CD4-positive, CD25-positive, alpha-beta regulatory T cell (primary cell): Measurements from ENCODE around the gene KCNE3. TPM values are rescaled to one million over a fixed set of nuclear protein-coding genes. Genes with fewer than 3 reads are reported as not detected.

Experiments used
- ATAC-seq, 2 donors: fragments of 150-1000 bp; cut with Tn5 transposase; one replicate each; pipeline ENCODE4 v1.10.0; 2021; ENCODE audit warnings: low read depth in 2 of 2, moderate number of reproducible peaks in 2 of 2, moderate library complexity in 1 of 2
- DNase-seq, 3 donors: peaks; one replicate each; pipeline versions ENCODE4 v3.0.0 to v3.0.0-alpha.2; 2012 to 2022; ENCODE audit warnings: mixed read lengths in 1 of 3
- H3K27ac ChIP-seq: one replicate; pipeline ENCODE4 v1.7.0; 2013; ENCODE audit warnings: mild to moderate bottlenecking, low read length; ENCODE audit not compliant: insufficient read depth, poor library complexity, severe bottlenecking
- H3K27me3 ChIP-seq: one replicate; pipeline ENCODE4 v1.7.0; 2013; ENCODE audit warnings: low read length; ENCODE audit not compliant: control insufficient read depth, insufficient read depth
- H3K36me3 ChIP-seq: one replicate; pipeline ENCODE4 v1.7.0; 2013; ENCODE audit warnings: mild to moderate bottlenecking, low read length, moderate library complexity; ENCODE audit not compliant: control insufficient read depth, insufficient read depth
- H3K4me1 ChIP-seq: 2 replicates; pipeline ENCODE4 v1.7.0; 2013; ENCODE audit warnings: mild to moderate bottlenecking, low read length; ENCODE audit not compliant: insufficient read depth, control insufficient read depth, poor library complexity, severe bottlenecking
- H3K4me3 ChIP-seq: one replicate; pipeline ENCODE4 v1.7.0; 2013; ENCODE audit warnings: low read depth, mild to moderate bottlenecking, low read length, moderate library complexity
- H3K9me3 ChIP-seq, 2 experiments: 1 replicate in 1 of 2; 2 replicates in 1 of 2; pipeline ENCODE4 v1.7.0; 2013; ENCODE audit warnings: low read length in 2 of 2, mild to moderate bottlenecking in 1 of 2, moderate library complexity in 1 of 2; ENCODE audit not compliant: control insufficient read depth in 2 of 2
- H3K27ac Mint-ChIP-seq, 3 donors: one replicate each; pipeline ENCODE4 v1.8.0; 2020 to 2022; ENCODE audit warnings: mild to moderate bottlenecking in 3 of 3, mixed read lengths in 3 of 3, moderate library complexity in 2 of 3
- H3K27me3 Mint-ChIP-seq: one replicate; pipeline ENCODE4 v1.8.0; 2022; ENCODE audit warnings: mild to moderate bottlenecking, mixed read lengths
- H3K36me3 Mint-ChIP-seq: one replicate; pipeline ENCODE4 v1.8.0; 2020; ENCODE audit warnings: mixed read lengths
- H3K4me1 Mint-ChIP-seq, 4 donors: one replicate each; pipeline ENCODE4 v1.8.0; 2020 to 2022; ENCODE audit warnings: mixed read lengths in 4 of 4, mild to moderate bottlenecking in 1 of 4
- H3K4me3 Mint-ChIP-seq, 4 donors: one replicate each; pipeline ENCODE4 v1.8.0; 2020 to 2022; ENCODE audit warnings: mild to moderate bottlenecking in 4 of 4, mixed read lengths in 4 of 4, moderate library complexity in 3 of 4
- H3K9me3 Mint-ChIP-seq, 7 donors: one replicate each; pipeline ENCODE4 v1.8.0; 2020 to 2022; ENCODE audit warnings: mixed read lengths in 7 of 7, mild to moderate bottlenecking in 3 of 7, moderate library complexity in 2 of 7
- polyA plus RNA-seq, 4 donors: library from polyadenylated mRNA; unstranded; fragments of 300-500 nt; fragmentation: Illumina TruSeq; gene quantifications; one replicate each; pipeline ENCODE4 v1.2.3, GENCODE V29; 2021
- total RNA-seq: library from RNA; stranded (reverse); gene quantifications from one replicate; pipeline ENCODE4 v1.2.3, GENCODE V29; 2022

Gene KCNE3
- total and polyA plus RNA-seq, 5 donors from 2014 or later = 0.14 TPM; not detected in 4

- Histone ChIP-seq H3K4me1 (no peaks in the 10 kb centered on the region), H3K36me3 (no peaks in the 10 kb centered on the region), H3K9me3 (peaks cover 1 to 15% of the 10 kb centered on the region in 2 experiments), H3K27ac (no peak overlapping the region), H3K4me3 (no peak overlapping the region), H3K27me3 (no peaks in the 10 kb centered on the region)
- Mint-ChIP-seq H3K27me3 (peaks cover 6% of the 10 kb centered on the region), H3K9me3 (no peaks in the 10 kb centered on the region), H3K4me1 (no peaks in the 10 kb centered on the region), H3K36me3 (no peaks in the 10 kb centered on the region), H3K27ac (no peak overlapping the region), H3K4me3 (no peak overlapping the region)
- no peak for ATAC-seq
- DNase-seq = no peak
Observed at GRCh38 chr11:74437441-74438042, 29.8 kb downstream of the KCNE3 start.

- DNase-seq (no peak), ATAC-seq (no peak)
- Histone ChIP-seq H3K9me3 (no peaks in the 10 kb centered on the region), H3K4me1 (no peaks in the 10 kb centered on the region), H3K4me3 (no peak overlapping the region), H3K27me3 (no peaks in the 10 kb centered on the region), H3K36me3 (no peaks in the 10 kb centered on the region), H3K27ac (no peak overlapping the region)
- no peaks in the 10 kb centered on the region for H3K36me3 Mint-ChIP-seq
- no peaks in the 10 kb centered on the region for H3K4me1 Mint-ChIP-seq
- H3K9me3 Mint-ChIP-seq = no peaks in the 10 kb centered on the region
- H3K27ac Mint-ChIP-seq = no peak overlapping the region
- H3K27me3 Mint-ChIP-seq = peaks cover 6% of the 10 kb centered on the region
- no peak overlapping the region for H3K4me3 Mint-ChIP-seq
Observed at GRCh38 chr11:74434528-74434927, 32.8 kb downstream of the KCNE3 start.

GRCh38 chr11:74429205-74429604 is 38.1 kb downstream of the KCNE3 start:
- Mint-ChIP-seq H3K4me1 (peaks cover 0 to 3% (median 0%) of the 10 kb centered on the region in 4 donors), H3K27me3 (no peaks in the 10 kb centered on the region), H3K36me3 (peaks cover 4% of the 10 kb centered on the region), H3K4me3 (no peak overlapping the region), H3K9me3 (peaks cover 0 to 10% (median 2%) of the 10 kb centered on the region in 7 donors), H3K27ac (no peak overlapping the region)
- Histone ChIP-seq H3K27me3 (no peaks in the 10 kb centered on the region), H3K27ac (no peak overlapping the region), H3K4me1 (no peaks in the 10 kb centered on the region), H3K4me3 (no peak overlapping the region), H3K36me3 (no peaks in the 10 kb centered on the region), H3K9me3 (peaks cover 0 to 2% of the 10 kb centered on the region in 2 experiments)
- ATAC-seq (no peak), DNase-seq (no peak)

- DNase-seq (no peak), ATAC-seq (no peak)
- peaks cover 4% of the 10 kb centered on the region for H3K36me3 Mint-ChIP-seq
- Histone ChIP-seq H3K36me3 (no peaks in the 10 kb centered on the region), H3K4me3 (no peak overlapping the region), H3K4me1 (no peaks in the 10 kb centered on the region), H3K27ac (no peak overlapping the region), H3K27me3 (no peaks in the 10 kb centered on the region), H3K9me3 (peaks cover 0 to 2% of the 10 kb centered on the region in 2 experiments)
- H3K27ac Mint-ChIP-seq = no peak overlapping the region
- no peak overlapping the region for H3K4me3 Mint-ChIP-seq
- peaks cover 0 to 3% (median 0%) of the 10 kb centered on the region in 4 donors for H3K4me1 Mint-ChIP-seq
- no peaks in the 10 kb centered on the region for H3K27me3 Mint-ChIP-seq
- H3K9me3 Mint-ChIP-seq = peaks cover 0 to 10% (median 2%) of the 10 kb centered on the region in 7 donors
Observed at GRCh38 chr11:74427384-74427886, 39.9 kb downstream of the KCNE3 start.

GRCh38 chr11:74425100-74425499 is 42.2 kb downstream of the KCNE3 start:
- H3K27ac ChIP-seq = no peak overlapping the region
- Mint-ChIP-seq H3K4me3 (no peak overlapping the region), H3K27me3 (no peaks in the 10 kb centered on the region), H3K9me3 (peaks cover 0 to 10% (median 2%) of the 10 kb centered on the region in 7 donors), H3K4me1 (peaks cover 0 to 3% (median 0%) of the 10 kb centered on the region in 4 donors), H3K36me3 (peaks cover 4% of the 10 kb centered on the region), H3K27ac (no peak overlapping the region)
- H3K36me3 ChIP-seq = no peaks in the 10 kb centered on the region
- no peak overlapping the region for H3K4me3 ChIP-seq
- peaks cover 0 to 2% of the 10 kb centered on the region in 2 experiments for H3K9me3 ChIP-seq
- no peaks in the 10 kb centered on the region for H3K4me1 ChIP-seq
- DNase-seq (no peak), ATAC-seq (no peak)
- no peaks in the 10 kb centered on the region for H3K27me3 ChIP-seq

GRCh38 chr11:74418509-74418895 is 48.8 kb downstream of the KCNE3 start:
- no peak for ATAC-seq
- no peak for DNase-seq
- Histone ChIP-seq H3K9me3 (no peaks in the 10 kb centered on the region), H3K27ac (peak overlapping the region; percentile 24), H3K4me1 (peaks cover 22% of the 10 kb centered on the region), H3K36me3 (no peaks in the 10 kb centered on the region), H3K4me3 (no peak overlapping the region), H3K27me3 (no peaks in the 10 kb centered on the region)
- Mint-ChIP-seq H3K27ac (peak overlapping the region in 1 of 3 donors; percentile 9), H3K9me3 (no peaks in the 10 kb centered on the region), H3K36me3 (no peaks in the 10 kb centered on the region), H3K27me3 (no peaks in the 10 kb centered on the region), H3K4me3 (no peak overlapping the region), H3K4me1 (peaks cover 0 to 26% (median 17%) of the 10 kb centered on the region in 4 donors)

GRCh38 chr11:74417860-74418508 is 49.4 kb downstream of the KCNE3 start:
- peak in 1 of 2 donors; percentile 14 for ATAC-seq
- H3K4me3 ChIP-seq = peak overlapping the region; percentile 21
- H3K27me3 ChIP-seq = no peaks in the 10 kb centered on the region
- peak overlapping the region; percentile 24 for H3K27ac ChIP-seq
- no peaks in the 10 kb centered on the region for H3K9me3 ChIP-seq
- H3K36me3 ChIP-seq = no peaks in the 10 kb centered on the region
- peaks cover 0 to 26% (median 17%) of the 10 kb centered on the region in 4 donors for H3K4me1 Mint-ChIP-seq
- no peak for DNase-seq
- no peaks in the 10 kb centered on the region for H3K9me3 Mint-ChIP-seq
- peaks cover 22% of the 10 kb centered on the region for H3K4me1 ChIP-seq
- no peak overlapping the region for H3K4me3 Mint-ChIP-seq
- no peaks in the 10 kb centered on the region for H3K36me3 Mint-ChIP-seq
- H3K27ac Mint-ChIP-seq = peak overlapping the region in 2 of 3 donors; percentile 18 to 88
- H3K27me3 Mint-ChIP-seq = peaks cover 1% of the 10 kb centered on the region
